A549 (cell line): ENCODE measurements around the gene NXPH4. TPM values are rescaled to one million over a fixed set of nuclear protein-coding genes. Genes with fewer than 3 reads are reported as not detected.
A peak's percentile ranks its signal among the peaks of the same experiment; 100 is the strongest.

ENCODE experiments used
- ATAC-seq, 2 experiments: fragments of 200-7000 bp in 1 of 2; fragments of >200 bp in 1 of 2; cut with Nextera tagmentation in 1 of 2; cut with Tn5 transposase in 1 of 2; 3 replicates each; pipeline versions ENCODE4 v1.8.0 to v1.9.1; 2018 to 2020; ENCODE audit warnings: mild to moderate bottlenecking in 1 of 2, moderate library complexity in 1 of 2
- CTCF ChIA-PET: fragments of 300-600 bp; sonication (Branson Sonifier 250); formaldehyde crosslinking; extraction: SDS; loops from one replicate; lab custom pipeline; 2021; ENCODE audit warnings: antibody characterized with exemption, inconsistent platforms; lab: Yijun Ruan, JAX
- POLR2A ChIA-PET: fragments of 350-600 bp; formaldehyde crosslinking; extraction: SDS; loops from one replicate; lab custom pipeline; 2021; ENCODE audit warnings: antibody characterized with exemption, inconsistent platforms; lab: Yijun Ruan, JAX
- DNase-seq, 2 experiments: peaks; one replicate each; pipeline versions ENCODE4 v3.0.0 to v3.0.0-alpha.2; 2011 to 2016; ENCODE audit warnings: low read depth in 1 of 2, low spot score in 1 of 2
- FAIRE-seq: peaks from 2 replicates; lab custom pipeline; 2011; peaks lifted over from hg19 to GRCh38; lab: Jason Lieb, UNC
- H3K27ac ChIP-seq, 2 experiments: fragments of >200 bp; sonication (Bioruptor Twin); formaldehyde crosslinking; 3 replicates each; pipeline ENCODE4 v1.5.1; 2016 to 2017
- H3K4me1 ChIP-seq: fragments of >200 bp; sonication (Bioruptor Twin); formaldehyde crosslinking; 3 replicates; pipeline ENCODE4 v1.6.1; 2016
- H3K4me2 ChIP-seq: fragments of >200 bp; sonication (Bioruptor Twin); formaldehyde crosslinking; 3 replicates; pipeline ENCODE4 v1.6.1; 2016
- H3K4me3 ChIP-seq: fragments of >200 bp; sonication (Bioruptor Twin); formaldehyde crosslinking; 3 replicates; pipeline ENCODE4 v1.5.1; 2016
- H3K9me3 ChIP-seq: fragments of >200 bp; sonication (Bioruptor Twin); formaldehyde crosslinking; 3 replicates; pipeline ENCODE4 v1.6.1; 2016
- CBX2 ChIP-seq: fragments of 200-600 bp; sonication (generic); IDR thresholded peaks from 2 replicates; pipeline ENCODE4 v1.6.1; 2016; ENCODE audit warnings: low read depth, mild to moderate bottlenecking, borderline replicate concordance
- CBX8 ChIP-seq: fragments of 200-600 bp; sonication (generic); IDR thresholded peaks from 2 replicates; pipeline ENCODE4 v1.6.1; 2016
- CEBPB ChIP-seq, 2 experiments: fragments of >200 bp in 1 of 2; sonication (Bioruptor Twin) in 1 of 2; formaldehyde crosslinking in 1 of 2; IDR thresholded peaks; 2 replicates each; pipeline ENCODE4 v1.6.1; 2012 to 2016
- EHMT2 ChIP-seq: fragments of 200-600 bp; sonication (generic); IDR thresholded peaks from 2 replicates; pipeline ENCODE4 v1.6.1; 2016; ENCODE audit warnings: antibody characterized with exemption, low read depth, mild to moderate bottlenecking, moderate library complexity
- EP300 ChIP-seq, 2 experiments: fragments of >200 bp; sonication (Bioruptor Twin); formaldehyde crosslinking; IDR thresholded peaks; 2 replicates in 1 of 2; 3 replicates in 1 of 2; pipeline ENCODE4 v1.6.1; 2016 to 2017
- FOSB ChIP-seq: fragments of 250-450 bp; sonication (Bioruptor Pico); IDR thresholded peaks from 2 replicates; pipeline ENCODE4 v1.5.0; 2020; ENCODE audit warnings: mild to moderate bottlenecking, moderate library complexity
- GATA3 ChIP-seq: IDR thresholded peaks from 2 replicates; pipeline ENCODE4 v1.6.1; 2012; ENCODE audit warnings: borderline replicate concordance
- HEYL ChIP-seq: fragments of 250-450 bp; sonication (Bioruptor Pico); IDR thresholded peaks from 2 replicates; pipeline ENCODE4 v1.8.0; 2021; ENCODE audit warnings: mild to moderate bottlenecking, moderate library complexity
- HOXB13 ChIP-seq: fragments of 250-450 bp; sonication (Bioruptor Pico); IDR thresholded peaks from 2 replicates; pipeline ENCODE4 v1.5.0; 2020; ENCODE audit warnings: low read depth, mild to moderate bottlenecking, moderate library complexity
- JUNB ChIP-seq: fragments of >200 bp; sonication (Bioruptor Twin); formaldehyde crosslinking; IDR thresholded peaks from 2 replicates; pipeline ENCODE4 v1.6.1; 2016
- KDM5A ChIP-seq: fragments of 200-600 bp; sonication (generic); IDR thresholded peaks from 2 replicates; pipeline ENCODE4 v1.6.1; 2016; ENCODE audit warnings: antibody characterized with exemption, mild to moderate bottlenecking
- MAFK ChIP-seq: fragments of 450-650 bp; IDR thresholded peaks from 2 replicates; pipeline ENCODE4 v1.6.1; 2014; ENCODE audit not compliant: partially characterized antibody
- MYC ChIP-seq: IDR thresholded peaks from 2 replicates; pipeline ENCODE4 v1.6.1; 2012; ENCODE audit warnings: mild to moderate bottlenecking, inconsistent platforms, low read length, improper control_type of control experiment, borderline replicate concordance
- NPAS2 ChIP-seq: fragments of 250-450 bp; sonication (Bioruptor Pico); IDR thresholded peaks from 2 replicates; pipeline ENCODE4 v1.8.0; 2022; ENCODE audit warnings: mild to moderate bottlenecking, moderate library complexity, borderline replicate concordance
- NR3C1 ChIP-seq: fragments of >200 bp; sonication (Bioruptor Twin); formaldehyde crosslinking; IDR thresholded peaks from 3 replicates; pipeline ENCODE4 v1.6.1; 2017
- RAD21 ChIP-seq, 2 experiments: fragments of >200 bp in 1 of 2; sonication (Bioruptor Twin) in 1 of 2; formaldehyde crosslinking in 1 of 2; IDR thresholded peaks in 1 of 2; conservative IDR thresholded peaks in 1 of 2; 2 replicates in 1 of 2; 3 replicates in 1 of 2; pipeline ENCODE4 v1.6.1; 2012 to 2018; ENCODE audit warnings: inconsistent platforms in 1 of 2
- RARB ChIP-seq: fragments of 250-450 bp; sonication (Bioruptor Pico); IDR thresholded peaks from 2 replicates; pipeline ENCODE4 v1.8.0; 2021; ENCODE audit warnings: mild to moderate bottlenecking, moderate library complexity
- RNF2 ChIP-seq: fragments of 200-600 bp; sonication (generic); IDR thresholded peaks from 2 replicates; pipeline ENCODE4 v1.6.1; 2016; ENCODE audit warnings: low read depth, mild to moderate bottlenecking, antibody characterized with exemption, moderate library complexity, borderline replicate concordance
- SMC3 ChIP-seq: fragments of >200 bp; sonication (Bioruptor Twin); formaldehyde crosslinking; IDR thresholded peaks from 3 replicates; pipeline ENCODE4 v1.6.1; 2018; ENCODE audit warnings: inconsistent platforms
- TP53 ChIP-seq: fragments of 250-450 bp; sonication (Bioruptor Pico); IDR thresholded peaks from 2 replicates; pipeline ENCODE4 v1.5.0; 2021; ENCODE audit warnings: mild to moderate bottlenecking, moderate library complexity
- ZNF302 ChIP-seq: fragments of 250-450 bp; sonication (Bioruptor Pico); IDR thresholded peaks from 2 replicates; pipeline ENCODE4 v1.9.0; 2021; ENCODE audit warnings: inconsistent platforms, mild to moderate bottlenecking, moderate library complexity
- ZSCAN20 ChIP-seq: fragments of 250-450 bp; sonication (Bioruptor Pico); IDR thresholded peaks from 2 replicates; pipeline ENCODE4 v1.8.0; 2022; ENCODE audit warnings: mild to moderate bottlenecking, moderate library complexity
- WGBS: methylation state at CpG from one replicate; pipeline ENCODE4 v1.1.6; 2017; ENCODE audit errors: missing lambda C conversion rate; 5-methylcytosine and 5-hydroxymethylcytosine counted together
- polyA plus RNA-seq, 4 experiments: library from polyadenylated mRNA; depleted of rRNA in 3 of 4; stranded (reverse); fragments of >200 nt; fragmentation: RNase III in 1 of 4; extraction: RNeasy Plus Mini Kit Qiagen cat#74134 plus additional on column Dnase treatment in 1 of 4; gene quantifications; 2 replicates in 3 of 4; 3 replicates in 1 of 4; pipeline ENCODE4 v1.2.3, GENCODE V29; 2011 to 2017
- TF ChIP-seq, protein P1 (sequence below): fragments of >200 bp; sonication (Bioruptor Twin); formaldehyde crosslinking; IDR thresholded peaks from 2 replicates; pipeline ENCODE4 v1.6.1; 2016
- TF ChIP-seq, protein P2 (sequence below): IDR thresholded peaks from 2 replicates; pipeline ENCODE4 v1.6.1; 2012
- TF ChIP-seq, protein P3 (sequence below): fragments of 250-450 bp; sonication (Bioruptor Pico); IDR thresholded peaks from 2 replicates; pipeline ENCODE4 v1.5.0; 2020; ENCODE audit warnings: low read depth, mild to moderate bottlenecking, moderate library complexity
- TF ChIP-seq, protein P4 (sequence below): fragments of 450-650 bp; IDR thresholded peaks from 2 replicates; pipeline ENCODE4 v1.6.1; 2014; ENCODE audit warnings: antibody characterized with exemption
- TF ChIP-seq, protein P5 (sequence below): IDR thresholded peaks from 2 replicates; pipeline ENCODE4 v1.6.1; 2012; ENCODE audit warnings: low read depth, borderline replicate concordance

Gene NXPH4
- polyA plus RNA-seq, 2 of the 4 experiments (the other 2 are of a cell fraction) = 0.52 to 3.5 TPM

DNA sequence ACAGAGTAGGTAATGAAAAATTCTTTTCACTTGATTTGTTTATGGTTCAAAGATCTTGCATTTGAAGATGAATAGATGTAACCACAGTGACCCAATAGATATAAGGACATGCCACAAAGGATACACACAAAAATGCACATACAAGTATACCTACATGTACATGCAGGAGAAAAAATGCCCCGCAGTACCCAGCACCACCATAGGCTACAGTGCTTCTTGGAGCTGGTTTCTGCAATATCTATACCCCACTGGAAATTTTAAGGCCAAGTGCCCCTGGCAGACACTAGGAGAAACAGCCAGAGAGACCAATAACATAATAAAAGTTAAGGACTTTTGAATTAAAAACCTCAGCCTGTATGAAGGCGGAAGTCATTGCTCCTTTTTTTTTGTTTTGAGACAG, 46.5 kb downstream of the NXPH4 start:
- FAIRE-seq (no peak), ATAC-seq (peak in 1 of 2 experiments; percentile 58; a peak in 3 of 6 replicates)
- Histone ChIP-seq H3K27ac (no peak overlapping the region), H3K9me3 (no peaks in the 10 kb centered on the region), H3K4me1 (0 out of 3 replicates have a peak, but pooled peaks cover 3% of the 10 kb centered on the region), H3K4me3 (no peak overlapping the region)
- ChIA-PET CTCF (interaction anchor here (0.6 to 18.3 kb wide), 15 partner anchors 8 to 292 kb away, joined by 3 to 316 read pairs (median 4); partner anchors contain the start of genes GLI1, INHBE and STAC3), POLR2A (no interaction called here)
- WGBS = 42% methylated on average over 2 of the region's 2 CpGs
- TF ChIP-seq, protein P1, sequence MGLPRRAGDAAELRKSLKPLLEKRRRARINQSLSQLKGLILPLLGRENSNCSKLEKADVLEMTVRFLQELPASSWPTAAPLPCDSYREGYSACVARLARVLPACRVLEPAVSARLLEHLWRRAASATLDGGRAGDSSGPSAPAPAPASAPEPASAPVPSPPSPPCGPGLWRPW = no peak
- no peak for TF ChIP-seq MYC
- TF ChIP-seq ZSCAN20 (CRISPR knock-in tag) = no peak
- TF ChIP-seq, protein P2, sequence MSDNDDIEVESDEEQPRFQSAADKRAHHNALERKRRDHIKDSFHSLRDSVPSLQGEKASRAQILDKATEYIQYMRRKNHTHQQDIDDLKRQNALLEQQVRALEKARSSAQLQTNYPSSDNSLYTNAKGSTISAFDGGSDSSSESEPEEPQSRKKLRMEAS = no peak
- TF ChIP-seq EP300 (IDR thresholded peaks at IDR 0.05) = no peak
- TF ChIP-seq CEBPB (IDR thresholded peaks at IDR 0.05) = no peak
- no peak for TF ChIP-seq FOSB (CRISPR knock-in tag)
- no peak for TF ChIP-seq RARB
- no peak for TF ChIP-seq EHMT2
- no peak for TF ChIP-seq RNF2
- TF ChIP-seq CBX8 = no peak
- no peak for TF ChIP-seq NR3C1
- TF ChIP-seq, all 56 proteins: peak for 0
- H3K4me2 ChIP-seq = no peak overlapping the region
- no peak for DNase-seq

DNA sequence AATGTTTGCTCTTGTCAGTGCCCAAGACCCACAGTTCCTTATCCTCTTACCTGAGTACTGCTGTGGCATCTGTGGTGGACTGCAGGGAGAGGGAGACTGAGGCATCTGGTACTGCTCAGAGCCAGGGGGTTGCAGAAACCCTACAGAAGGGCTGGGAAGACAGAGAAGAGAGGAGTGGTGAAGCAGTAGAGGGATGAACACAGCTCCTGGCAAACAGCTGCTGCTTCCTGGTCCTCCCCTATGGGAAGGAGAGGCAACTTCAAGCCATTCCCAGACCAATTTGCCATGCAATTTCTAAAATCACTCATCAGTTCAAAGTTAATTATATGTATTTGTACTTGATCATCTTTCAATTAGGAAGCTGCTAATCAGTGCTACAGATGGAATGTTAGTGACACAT, 50.1 kb downstream of the NXPH4 start:
- Histone ChIP-seq H3K9me3 (no peaks in the 10 kb centered on the region), H3K27ac (no peak overlapping the region), H3K4me2 (no peak overlapping the region), H3K4me1 (0 out of 3 replicates have a peak, but pooled peaks cover 3% of the 10 kb centered on the region), H3K4me3 (no peak overlapping the region)
- ChIA-PET CTCF (interaction anchor here (0.6 to 18.3 kb wide), 11 partner anchors 9 to 189 kb away, joined by 3 to 316 read pairs (median 4); partner anchors contain the start of genes GLI1, INHBE and STAC3), POLR2A (no interaction called here)
- ATAC-seq (no peak), FAIRE-seq (no peak), DNase-seq (no peak)
- TF ChIP-seq JUNB = no peak
- TF ChIP-seq CBX2 = no peak
- TF ChIP-seq NR3C1 = no peak

DNA sequence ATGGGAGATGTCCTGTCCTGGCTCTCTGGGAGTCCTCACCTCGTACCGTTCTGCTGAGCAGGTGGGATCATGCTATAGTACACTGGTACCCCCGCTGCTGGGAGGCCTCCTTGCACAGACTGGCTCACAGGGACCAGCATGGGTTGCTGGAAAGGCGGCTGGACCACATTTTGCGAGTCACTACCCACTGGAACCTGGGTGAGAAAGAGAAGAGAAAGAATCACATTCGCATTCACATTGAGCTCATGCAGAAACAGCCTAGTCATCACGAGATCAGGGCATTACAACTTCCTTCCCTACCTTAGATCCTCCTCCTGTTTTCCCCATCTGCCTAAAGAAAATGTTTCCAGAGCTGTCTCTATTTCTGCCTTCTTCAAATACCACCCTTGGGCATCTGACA, 51.7 kb downstream of the NXPH4 start:
- TF ChIP-seq CBX8 (no peak), MAFK (peak; percentile 26)
- peak overlapping the region in 1 of 2 experiments; percentile 44; a peak in 2 of 6 replicates for H3K27ac ChIP-seq
- H3K9me3 ChIP-seq = no peaks in the 10 kb centered on the region
- no peak for FAIRE-seq
- H3K4me1 ChIP-seq = no peaks in the 10 kb centered on the region
- CTCF ChIA-PET = interaction anchor here (0.6 to 18.3 kb wide), 2 partner anchors 173 to 187 kb away, joined by 3 to 316 read pairs; partner anchors contain the start of genes GLI1 and INHBE
- WGBS = 88% methylated on average over 7 of the region's 7 CpGs
- POLR2A ChIA-PET = no interaction called here
- DNase-seq = peak in 1 of 2 experiments; percentile 19
- no peak for ATAC-seq
- no peak overlapping the region for H3K4me2 ChIP-seq
- H3K4me3 ChIP-seq = no peak overlapping the region

DNA sequence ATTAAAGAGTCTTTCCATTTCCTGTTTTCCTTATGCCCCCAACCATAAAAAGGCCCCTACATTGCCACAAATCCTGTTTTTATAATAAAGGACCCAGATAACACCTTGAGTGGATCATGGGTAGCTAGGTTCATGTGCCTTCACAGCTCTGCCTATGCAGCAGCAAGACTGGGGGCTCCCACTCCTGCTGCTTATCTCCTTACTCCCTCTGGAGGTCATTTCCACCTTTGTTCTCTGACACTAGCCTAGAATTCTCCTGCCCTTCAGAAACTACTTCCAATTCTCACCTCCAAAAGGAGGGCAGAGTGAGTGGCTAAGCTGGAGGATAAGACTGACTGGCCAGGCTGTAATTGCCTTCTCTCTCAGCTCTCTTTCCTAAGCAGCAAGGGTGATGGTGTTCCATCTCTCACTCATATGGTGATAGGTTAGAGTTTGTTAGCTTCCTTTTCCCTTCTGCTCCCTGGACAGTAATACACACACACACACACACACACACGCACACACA, 54.4 kb downstream of the NXPH4 start:
- Histone ChIP-seq H3K9me3 (no peaks in the 10 kb centered on the region), H3K4me3 (no peak overlapping the region), H3K27ac (no peak overlapping the region), H3K4me2 (no peak overlapping the region), H3K4me1 (no peaks in the 10 kb centered on the region)
- TF ChIP-seq SMC3 (no peak), CEBPB (IDR thresholded peaks at IDR 0.05) (no peak), ZSCAN20 (CRISPR knock-in tag) (no peak), TP53 (CRISPR knock-in tag) (no peak), HOXB13 (CRISPR knock-in tag) (no peak), RAD21 (conservative IDR thresholded peaks at IDR 0.05 in 1 of 2, IDR thresholded peaks at IDR 0.05 in 1 of 2) (no peak), NPAS2 (CRISPR knock-in tag) (no peak), KDM5A (no peak), ZNF302 (CRISPR knock-in tag) (no peak), HEYL (CRISPR knock-in tag) (no peak), GATA3 (no peak)
- TF ChIP-seq, protein P2 = no peak
- TF ChIP-seq, protein P3, sequence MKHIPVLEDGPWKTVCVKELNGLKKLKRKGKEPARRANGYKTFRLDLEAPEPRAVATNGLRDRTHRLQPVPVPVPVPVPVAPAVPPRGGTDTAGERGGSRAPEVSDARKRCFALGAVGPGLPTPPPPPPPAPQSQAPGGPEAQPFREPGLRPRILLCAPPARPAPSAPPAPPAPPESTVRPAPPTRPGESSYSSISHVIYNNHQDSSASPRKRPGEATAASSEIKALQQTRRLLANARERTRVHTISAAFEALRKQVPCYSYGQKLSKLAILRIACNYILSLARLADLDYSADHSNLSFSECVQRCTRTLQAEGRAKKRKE (CRISPR knock-in tag) = no peak
- TF ChIP-seq, protein P1 = no peak
- TF ChIP-seq, protein P4, sequence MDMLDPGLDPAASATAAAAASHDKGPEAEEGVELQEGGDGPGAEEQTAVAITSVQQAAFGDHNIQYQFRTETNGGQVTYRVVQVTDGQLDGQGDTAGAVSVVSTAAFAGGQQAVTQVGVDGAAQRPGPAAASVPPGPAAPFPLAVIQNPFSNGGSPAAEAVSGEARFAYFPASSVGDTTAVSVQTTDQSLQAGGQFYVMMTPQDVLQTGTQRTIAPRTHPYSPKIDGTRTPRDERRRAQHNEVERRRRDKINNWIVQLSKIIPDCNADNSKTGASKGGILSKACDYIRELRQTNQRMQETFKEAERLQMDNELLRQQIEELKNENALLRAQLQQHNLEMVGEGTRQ = no peak
- TF ChIP-seq, protein P5, sequence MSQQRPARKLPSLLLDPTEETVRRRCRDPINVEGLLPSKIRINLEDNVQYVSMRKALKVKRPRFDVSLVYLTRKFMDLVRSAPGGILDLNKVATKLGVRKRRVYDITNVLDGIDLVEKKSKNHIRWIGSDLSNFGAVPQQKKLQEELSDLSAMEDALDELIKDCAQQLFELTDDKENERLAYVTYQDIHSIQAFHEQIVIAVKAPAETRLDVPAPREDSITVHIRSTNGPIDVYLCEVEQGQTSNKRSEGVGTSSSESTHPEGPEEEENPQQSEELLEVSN = no peak
- FAIRE-seq = no peak
- DNase-seq = peak in 1 of 2 experiments; percentile 29
- 77% methylated on average over 1 of the region's 1 CpG for WGBS
- peak; percentile 71 to 77; a peak in 5 of 6 replicates for ATAC-seq
- CTCF ChIA-PET = interaction anchor here (0.5 to 18.3 kb wide), 13 partner anchors 9 to 195 kb away, joined by 3 to 316 read pairs (median 4); partner anchors contain the start of genes GLI1 and INHBE
- POLR2A ChIA-PET = no interaction called here
